ENCODE data around the gene C3orf22.

Gene C3orf22, protein sequence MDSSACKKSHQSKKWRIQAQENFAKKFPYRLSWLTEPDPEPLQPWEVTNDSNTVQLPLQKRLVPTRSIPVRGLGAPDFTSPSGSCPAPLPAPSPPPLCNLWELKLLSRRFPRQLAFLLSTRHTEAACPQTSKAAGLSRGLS

DNA sequence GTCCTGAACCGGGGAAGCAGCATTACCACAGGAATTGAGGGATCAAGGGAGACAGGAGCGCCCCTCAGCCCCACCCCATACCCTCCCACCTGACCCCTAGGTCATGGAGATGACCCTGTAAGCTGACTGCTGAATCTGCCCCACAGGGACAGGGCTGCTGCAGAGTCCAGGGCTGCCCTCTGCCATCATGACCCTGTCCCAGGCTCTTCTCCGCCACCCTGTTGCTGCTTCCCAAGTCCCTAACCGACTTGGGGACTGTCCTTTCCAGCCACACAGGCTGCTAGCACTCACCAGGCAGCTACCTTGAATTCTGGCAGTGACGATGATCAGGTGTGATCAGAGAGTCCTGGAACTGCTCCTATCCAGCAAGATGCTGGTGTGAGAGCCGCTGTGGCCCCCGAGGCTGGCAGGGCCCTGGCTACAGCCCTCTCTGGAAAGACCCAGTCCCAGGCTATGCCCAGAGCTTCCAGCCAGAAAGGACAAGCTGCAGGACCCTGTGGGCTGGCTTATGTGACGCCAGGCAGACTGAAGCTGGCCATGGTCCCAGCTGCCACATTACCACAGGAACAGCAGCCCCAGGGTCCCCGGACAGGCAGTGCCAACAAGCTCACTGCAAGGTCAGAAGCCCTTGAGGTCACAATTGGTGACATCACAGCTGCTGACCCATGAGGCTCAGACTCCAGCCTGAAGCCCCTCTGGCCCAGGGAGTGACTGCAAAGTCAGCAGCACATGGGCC is at the start of gene C3orf22:
Gene C3orf22 (minus strand): TSS at position 597 of the 736 bp plus-strand sequence. CDS start 5,542 bp downstream, outside the sequence.
- TF ChIP-seq EGR1 (IDR thresholded peaks at IDR 0.05) (no peak), TCF12 (IDR thresholded peaks at IDR 0.05; ENCODE audit: low read depth) (no peak), NFIC (IDR thresholded peaks at IDR 0.05) (no peak), RAD21 (IDR thresholded peaks at IDR 0.05; ENCODE audit: low read depth) (no peak), YY1 (IDR thresholded peaks at IDR 0.05; ENCODE audit: low read depth) (no peak), ZBTB7A (IDR thresholded peaks at IDR 0.05; ENCODE audit: low read depth) (no peak), EP300 (IDR thresholded peaks at IDR 0.05; ENCODE audit: borderline replicate concordance) (no peak), CEBPB (IDR thresholded peaks at IDR 0.05) (no peak), FOXM1 (IDR thresholded peaks at IDR 0.05; ENCODE audit: borderline replicate concordance, low read depth) (no peak)
- TF ChIP-seq, protein P1, sequence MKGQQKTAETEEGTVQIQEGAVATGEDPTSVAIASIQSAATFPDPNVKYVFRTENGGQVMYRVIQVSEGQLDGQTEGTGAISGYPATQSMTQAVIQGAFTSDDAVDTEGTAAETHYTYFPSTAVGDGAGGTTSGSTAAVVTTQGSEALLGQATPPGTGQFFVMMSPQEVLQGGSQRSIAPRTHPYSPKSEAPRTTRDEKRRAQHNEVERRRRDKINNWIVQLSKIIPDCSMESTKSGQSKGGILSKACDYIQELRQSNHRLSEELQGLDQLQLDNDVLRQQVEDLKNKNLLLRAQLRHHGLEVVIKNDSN (IDR thresholded peaks at IDR 0.05), result no peak
- TF ChIP-seq, protein P2, sequence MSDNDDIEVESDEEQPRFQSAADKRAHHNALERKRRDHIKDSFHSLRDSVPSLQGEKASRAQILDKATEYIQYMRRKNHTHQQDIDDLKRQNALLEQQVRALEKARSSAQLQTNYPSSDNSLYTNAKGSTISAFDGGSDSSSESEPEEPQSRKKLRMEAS (IDR thresholded peaks at IDR 0.05), result no peak
- TF ChIP-seq, protein P3, sequence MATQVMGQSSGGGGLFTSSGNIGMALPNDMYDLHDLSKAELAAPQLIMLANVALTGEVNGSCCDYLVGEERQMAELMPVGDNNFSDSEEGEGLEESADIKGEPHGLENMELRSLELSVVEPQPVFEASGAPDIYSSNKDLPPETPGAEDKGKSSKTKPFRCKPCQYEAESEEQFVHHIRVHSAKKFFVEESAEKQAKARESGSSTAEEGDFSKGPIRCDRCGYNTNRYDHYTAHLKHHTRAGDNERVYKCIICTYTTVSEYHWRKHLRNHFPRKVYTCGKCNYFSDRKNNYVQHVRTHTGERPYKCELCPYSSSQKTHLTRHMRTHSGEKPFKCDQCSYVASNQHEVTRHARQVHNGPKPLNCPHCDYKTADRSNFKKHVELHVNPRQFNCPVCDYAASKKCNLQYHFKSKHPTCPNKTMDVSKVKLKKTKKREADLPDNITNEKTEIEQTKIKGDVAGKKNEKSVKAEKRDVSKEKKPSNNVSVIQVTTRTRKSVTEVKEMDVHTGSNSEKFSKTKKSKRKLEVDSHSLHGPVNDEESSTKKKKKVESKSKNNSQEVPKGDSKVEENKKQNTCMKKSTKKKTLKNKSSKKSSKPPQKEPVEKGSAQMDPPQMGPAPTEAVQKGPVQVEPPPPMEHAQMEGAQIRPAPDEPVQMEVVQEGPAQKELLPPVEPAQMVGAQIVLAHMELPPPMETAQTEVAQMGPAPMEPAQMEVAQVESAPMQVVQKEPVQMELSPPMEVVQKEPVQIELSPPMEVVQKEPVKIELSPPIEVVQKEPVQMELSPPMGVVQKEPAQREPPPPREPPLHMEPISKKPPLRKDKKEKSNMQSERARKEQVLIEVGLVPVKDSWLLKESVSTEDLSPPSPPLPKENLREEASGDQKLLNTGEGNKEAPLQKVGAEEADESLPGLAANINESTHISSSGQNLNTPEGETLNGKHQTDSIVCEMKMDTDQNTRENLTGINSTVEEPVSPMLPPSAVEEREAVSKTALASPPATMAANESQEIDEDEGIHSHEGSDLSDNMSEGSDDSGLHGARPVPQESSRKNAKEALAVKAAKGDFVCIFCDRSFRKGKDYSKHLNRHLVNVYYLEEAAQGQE (IDR thresholded peaks at IDR 0.05; ENCODE audit: low read depth), result no peak

DNA sequence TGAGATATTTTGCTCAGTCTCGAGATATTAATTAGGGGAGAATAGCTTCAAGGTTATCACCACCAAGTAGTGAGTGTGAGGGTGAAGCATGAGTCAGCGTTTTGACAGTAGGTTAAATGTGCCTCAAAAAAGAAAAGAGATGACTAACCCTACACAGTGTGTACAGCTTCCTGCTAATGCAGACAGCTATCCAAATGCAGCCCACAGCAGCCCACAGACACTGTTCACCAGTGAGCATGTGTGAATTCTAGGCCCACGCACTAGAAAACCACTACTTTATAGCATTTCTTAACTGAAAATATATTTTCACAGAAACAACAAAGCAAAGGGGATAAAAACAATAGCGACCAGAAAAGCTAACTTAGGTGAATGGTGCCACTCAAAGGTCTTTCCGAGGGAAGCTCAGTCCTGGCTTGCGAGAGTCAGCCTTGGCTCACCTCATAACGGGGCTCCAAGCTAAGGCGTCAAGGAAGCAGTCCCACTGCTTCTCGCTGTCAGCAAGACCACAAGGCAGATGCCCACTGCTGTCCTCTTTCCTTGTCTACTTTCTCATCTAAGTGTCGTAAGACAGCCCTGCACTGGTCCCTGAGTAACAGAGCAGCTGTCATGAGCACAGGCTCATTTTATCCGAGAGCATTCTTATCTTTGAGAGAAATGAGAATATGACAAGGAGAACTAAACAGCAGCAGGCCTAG is 48.6 kb upstream of the C3orf22 start:
- TF ChIP-seq YY1 (IDR thresholded peaks at IDR 0.05; ENCODE audit: low read depth) (no peak), TEAD4 (IDR thresholded peaks at IDR 0.05) (no peak), NFIC (IDR thresholded peaks at IDR 0.05) (no peak), ZBTB7A (IDR thresholded peaks at IDR 0.05; ENCODE audit: low read depth) (no peak), EGR1 (IDR thresholded peaks at IDR 0.05) (no peak), CREB1 (IDR thresholded peaks at IDR 0.05; ENCODE audit: low read depth) (no peak), FOXM1 (IDR thresholded peaks at IDR 0.05; ENCODE audit: borderline replicate concordance, low read depth) (no peak), CEBPB (IDR thresholded peaks at IDR 0.05) (no peak)
- TF ChIP-seq, protein P2 (IDR thresholded peaks at IDR 0.05), result no peak
- TF ChIP-seq, protein P3 (IDR thresholded peaks at IDR 0.05; ENCODE audit: low read depth), result no peak

DNA sequence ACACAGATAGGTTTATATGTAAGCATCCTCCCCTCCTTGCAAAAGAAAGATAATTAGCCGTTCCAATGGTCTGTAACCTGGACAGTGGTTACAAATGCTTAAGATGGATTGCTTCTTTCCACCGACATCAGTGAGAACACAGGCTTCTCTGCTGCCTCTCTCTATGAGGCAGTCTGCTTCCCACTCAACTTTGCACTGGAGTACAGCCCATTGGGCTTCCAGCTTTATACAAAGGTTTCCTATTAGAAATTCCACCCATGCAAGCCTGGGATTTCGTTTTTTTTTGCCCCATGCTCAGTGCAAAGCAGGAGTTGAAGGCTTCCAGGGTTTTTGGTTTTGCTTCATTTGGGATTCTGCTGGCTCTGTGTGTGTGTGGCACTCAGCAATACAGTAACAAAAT is 47.3 kb upstream of the C3orf22 start:
- TF ChIP-seq TEAD4 (IDR thresholded peaks at IDR 0.05), result no peak
- no peak for TF ChIP-seq EGR1 (IDR thresholded peaks at IDR 0.05)
- TF ChIP-seq, protein P2 (IDR thresholded peaks at IDR 0.05), result no peak
- no peak for TF ChIP-seq YY1 (IDR thresholded peaks at IDR 0.05; ENCODE audit: low read depth)
- TF ChIP-seq NFIC (IDR thresholded peaks at IDR 0.05), result no peak
- TF ChIP-seq, protein P3 (IDR thresholded peaks at IDR 0.05; ENCODE audit: low read depth), result no peak
- no peak for TF ChIP-seq TAF1 (IDR thresholded peaks at IDR 0.05; ENCODE audit: low read depth)
- no peak for TF ChIP-seq CEBPB (IDR thresholded peaks at IDR 0.05)
- TF ChIP-seq, protein P1 (IDR thresholded peaks at IDR 0.05), result no peak
- TF ChIP-seq ZBTB7A (IDR thresholded peaks at IDR 0.05; ENCODE audit: low read depth), result no peak
- TF ChIP-seq RAD21 (IDR thresholded peaks at IDR 0.05; ENCODE audit: low read depth), result no peak
- TF ChIP-seq FOXM1 (IDR thresholded peaks at IDR 0.05; ENCODE audit: borderline replicate concordance, low read depth), result no peak

All from Ishikawa (cell line).